AG04449 (cell line): ENCODE measurements around the gene MED22.

Source experiments
- CTCF ChIA-PET: fragments of 350-600 bp; formaldehyde crosslinking; extraction: SDS; loops from one replicate; lab custom pipeline; 2021; ENCODE audit warnings: antibody characterized with exemption; lab: Yijun Ruan, JAX
- POLR2A ChIA-PET: fragments of 400-600, 350-600 bp; formaldehyde crosslinking; extraction: SDS; loops from one replicate; lab custom pipeline; 2020; ENCODE audit warnings: antibody characterized with exemption, inconsistent platforms; lab: Yijun Ruan, JAX
- DNase-seq: peaks from one replicate; pipeline ENCODE4 v3.0.0-alpha.2; 2010; ENCODE audit warnings: low read depth, low spot score
- H3K4me3 ChIP-seq: 2 replicates; pipeline ENCODE4 v1.5.1; 2011; ENCODE audit warnings: low read depth, mild to moderate bottlenecking, control low read depth, low read length
- CTCF ChIP-seq: IDR thresholded peaks from one replicate; pipeline ENCODE4 v1.5.1; 2011; ENCODE audit warnings: mild to moderate bottlenecking, moderate library complexity, low read length, control low read depth, inconsistent platforms; ENCODE audit not compliant: insufficient read depth; ENCODE audit errors: missing control alignments

MED22 gene

GRCh38 chr9:133390713-133391112 is 42.8 kb upstream of the MED22 start:
- POLR2A ChIA-PET: no interaction called here

GRCh38 chr9:133389562-133389961 is 41.6 kb upstream of the MED22 start:
- no peak for DNase-seq
- no peak for TF ChIP-seq CTCF
- no peak overlapping the region for H3K4me3 ChIP-seq
- POLR2A ChIA-PET: no interaction called here
- CTCF ChIA-PET: interaction anchor here (1.2 to 1.4 kb wide), 3 partner anchors 11 to 16 kb away, joined by 3 read pairs; no protein-coding TSS in a partner anchor

More at GRCh38 chr9:133390713-133391112, 42.8 kb upstream of the MED22 start:
- CTCF ChIA-PET: no interaction called here
- TF ChIP-seq CTCF: no peak
- no peak for DNase-seq
- H3K4me3 ChIP-seq: no peak overlapping the region

- no peak for TF ChIP-seq CTCF
- no peak overlapping the region for H3K4me3 ChIP-seq
- no peak for DNase-seq
- ChIA-PET CTCF (interaction anchor here (1.2 to 1.4 kb wide), 3 partner anchors 12 to 17 kb away, joined by 3 read pairs; no protein-coding TSS in a partner anchor), POLR2A (no interaction called here)
Measured at GRCh38 chr9:133389025-133389557, 41.2 kb upstream of the MED22 start.

- no peak overlapping the region for H3K4me3 ChIP-seq
- TF ChIP-seq CTCF: no peak
- no peak for DNase-seq
- CTCF ChIA-PET: interaction anchor here (1.3 to 1.4 kb wide), 2 partner anchors 8 to 20 kb away, joined by 4 read pairs; no protein-coding TSS in a partner anchor
- POLR2A ChIA-PET: no interaction called here
Measured at GRCh38 chr9:133387680-133388079, 39.7 kb upstream of the MED22 start.

GRCh38 chr9:133386338-133386737 is 38.4 kb upstream of the MED22 start:
- ChIA-PET CTCF (interaction anchor here (1.2 to 1.4 kb wide), 5 partner anchors 9 to 200 kb away, joined by 3 to 4 read pairs (median 4); partner anchors contain the start of gene STKLD1), POLR2A (no interaction called here)
- DNase-seq: no peak
- no peak overlapping the region for H3K4me3 ChIP-seq
- no peak for TF ChIP-seq CTCF

GRCh38 chr9:133385452-133385851 is 37.5 kb upstream of the MED22 start:
- ChIA-PET CTCF (interaction anchor here (1.2 to 1.4 kb wide), 2 partner anchors 24 to 199 kb away, joined by 3 to 4 read pairs; no protein-coding TSS in a partner anchor), POLR2A (no interaction called here)
- no peak for TF ChIP-seq CTCF
- DNase-seq: no peak
- no peak overlapping the region for H3K4me3 ChIP-seq
